HG03095 (cell line): Measurements from ENCODE around the gene ADGRF5.

Source experiments
- ATAC-seq: cut with Tn5 transposase; IDR thresholded peaks from one replicate; pipeline ENCODE4 v1.9.1; 2021; ENCODE audit warnings: moderate library complexity; ENCODE audit not compliant: unreplicated experiment

ADGRF5 gene, protein sequence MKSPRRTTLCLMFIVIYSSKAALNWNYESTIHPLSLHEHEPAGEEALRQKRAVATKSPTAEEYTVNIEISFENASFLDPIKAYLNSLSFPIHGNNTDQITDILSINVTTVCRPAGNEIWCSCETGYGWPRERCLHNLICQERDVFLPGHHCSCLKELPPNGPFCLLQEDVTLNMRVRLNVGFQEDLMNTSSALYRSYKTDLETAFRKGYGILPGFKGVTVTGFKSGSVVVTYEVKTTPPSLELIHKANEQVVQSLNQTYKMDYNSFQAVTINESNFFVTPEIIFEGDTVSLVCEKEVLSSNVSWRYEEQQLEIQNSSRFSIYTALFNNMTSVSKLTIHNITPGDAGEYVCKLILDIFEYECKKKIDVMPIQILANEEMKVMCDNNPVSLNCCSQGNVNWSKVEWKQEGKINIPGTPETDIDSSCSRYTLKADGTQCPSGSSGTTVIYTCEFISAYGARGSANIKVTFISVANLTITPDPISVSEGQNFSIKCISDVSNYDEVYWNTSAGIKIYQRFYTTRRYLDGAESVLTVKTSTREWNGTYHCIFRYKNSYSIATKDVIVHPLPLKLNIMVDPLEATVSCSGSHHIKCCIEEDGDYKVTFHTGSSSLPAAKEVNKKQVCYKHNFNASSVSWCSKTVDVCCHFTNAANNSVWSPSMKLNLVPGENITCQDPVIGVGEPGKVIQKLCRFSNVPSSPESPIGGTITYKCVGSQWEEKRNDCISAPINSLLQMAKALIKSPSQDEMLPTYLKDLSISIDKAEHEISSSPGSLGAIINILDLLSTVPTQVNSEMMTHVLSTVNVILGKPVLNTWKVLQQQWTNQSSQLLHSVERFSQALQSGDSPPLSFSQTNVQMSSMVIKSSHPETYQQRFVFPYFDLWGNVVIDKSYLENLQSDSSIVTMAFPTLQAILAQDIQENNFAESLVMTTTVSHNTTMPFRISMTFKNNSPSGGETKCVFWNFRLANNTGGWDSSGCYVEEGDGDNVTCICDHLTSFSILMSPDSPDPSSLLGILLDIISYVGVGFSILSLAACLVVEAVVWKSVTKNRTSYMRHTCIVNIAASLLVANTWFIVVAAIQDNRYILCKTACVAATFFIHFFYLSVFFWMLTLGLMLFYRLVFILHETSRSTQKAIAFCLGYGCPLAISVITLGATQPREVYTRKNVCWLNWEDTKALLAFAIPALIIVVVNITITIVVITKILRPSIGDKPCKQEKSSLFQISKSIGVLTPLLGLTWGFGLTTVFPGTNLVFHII (N-terminal part only)

DNA sequence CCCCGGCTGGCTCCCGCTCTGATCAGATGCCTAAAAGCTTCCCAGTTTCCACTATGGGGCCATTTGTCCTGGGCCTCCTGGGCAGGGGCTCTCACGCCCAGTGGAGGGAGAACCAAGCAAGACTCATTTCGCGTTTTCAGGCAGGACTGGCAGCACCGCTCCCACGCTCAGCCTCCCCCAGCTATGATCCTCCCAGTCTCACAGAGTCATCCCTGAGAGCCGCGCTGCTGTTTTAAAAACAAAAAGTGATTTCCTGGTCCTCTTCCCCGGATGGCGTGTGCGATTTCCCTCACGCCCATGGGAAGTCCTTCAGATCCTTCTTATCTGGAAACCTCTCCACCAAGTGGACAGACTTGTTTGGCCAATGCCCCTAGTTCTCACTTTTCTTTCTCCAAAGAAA, at the start of gene ADGRF5:
Gene ADGRF5 (minus strand): TSS at position 208 of the 400 bp plus-strand sequence. CDS start 15,176 bp downstream, outside the sequence.
- ATAC-seq = no peak

DNA sequence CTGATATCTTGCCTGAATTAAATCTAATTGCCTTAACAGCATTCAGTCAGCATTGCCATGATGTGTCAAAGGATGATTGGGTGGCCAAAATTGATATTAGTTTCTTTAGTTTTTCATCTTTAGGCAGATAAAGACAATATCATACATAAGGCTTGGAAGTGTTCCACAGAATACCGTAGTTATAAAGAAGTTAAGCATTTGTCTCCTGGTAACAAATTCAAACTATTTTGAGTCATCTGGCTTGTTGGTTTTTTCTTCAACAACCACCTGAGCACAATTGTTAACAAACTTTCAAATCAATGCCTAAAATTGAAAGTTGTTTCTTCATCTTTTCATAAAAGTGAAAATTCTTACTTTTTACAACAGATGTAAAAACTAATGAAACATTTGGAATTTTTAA, 47.5 kb upstream of the ADGRF5 start:
- ATAC-seq = no peak

DNA sequence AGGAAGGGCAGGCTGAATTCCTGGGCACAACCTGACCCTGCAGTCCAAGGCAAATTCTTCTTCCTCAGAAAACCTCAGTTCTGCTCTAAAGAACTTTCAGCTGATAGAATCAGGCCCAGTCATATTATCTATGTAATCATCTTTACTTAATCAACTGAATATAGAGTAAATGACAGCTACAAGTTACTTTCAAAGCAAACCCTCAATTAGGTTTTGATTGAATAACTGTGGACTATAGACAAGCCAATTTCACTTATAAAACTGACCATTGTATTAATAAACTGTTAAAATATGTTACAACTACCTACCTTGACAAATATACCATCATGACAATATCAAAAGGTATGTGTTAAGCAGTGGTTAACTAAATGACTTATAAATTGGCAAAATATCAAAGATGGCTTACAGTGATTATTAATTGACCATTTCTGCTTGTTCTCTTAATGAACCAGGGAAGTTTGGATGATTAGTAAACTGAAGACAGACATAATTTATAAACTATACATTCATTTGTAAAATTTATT, 46.1 kb upstream of the ADGRF5 start:
- ATAC-seq = no peak

DNA sequence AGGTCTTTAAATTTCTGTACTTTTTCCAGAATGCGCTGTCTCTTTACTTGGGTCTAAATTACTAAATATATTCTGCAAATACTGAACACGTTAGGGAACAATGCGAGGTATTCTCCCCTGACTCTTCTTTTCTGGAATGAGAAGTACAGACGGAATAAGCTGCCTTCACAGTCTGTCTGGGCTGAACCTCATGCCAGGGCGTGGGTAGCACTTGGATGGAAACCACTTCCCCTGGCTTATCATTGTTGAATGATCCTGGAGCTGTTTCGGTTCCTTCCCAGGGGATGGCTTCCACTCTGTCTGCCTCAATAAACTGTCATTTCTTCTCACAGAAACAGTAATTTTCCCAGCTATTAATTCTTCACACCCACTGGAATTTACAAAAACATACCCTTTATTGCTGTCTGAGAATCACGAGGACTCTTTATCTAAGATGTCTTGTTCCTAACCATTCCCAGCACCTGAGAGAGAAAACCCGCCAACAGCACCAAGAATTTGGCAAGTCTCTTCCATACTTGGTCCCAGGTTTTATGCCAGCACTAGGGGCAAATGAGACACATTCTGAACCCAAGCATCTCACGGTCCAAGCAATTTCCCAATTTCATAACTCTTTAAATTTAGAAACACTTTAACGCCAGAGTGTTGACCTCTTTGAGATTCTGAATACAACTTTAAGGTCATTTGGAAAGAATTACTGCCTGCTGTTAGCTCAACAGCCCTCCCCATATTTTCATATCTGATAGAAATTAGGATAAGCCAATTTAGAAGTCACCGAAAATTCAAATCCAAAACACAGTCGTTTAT, 43.2 kb upstream of the ADGRF5 start:
- ATAC-seq = no peak

DNA sequence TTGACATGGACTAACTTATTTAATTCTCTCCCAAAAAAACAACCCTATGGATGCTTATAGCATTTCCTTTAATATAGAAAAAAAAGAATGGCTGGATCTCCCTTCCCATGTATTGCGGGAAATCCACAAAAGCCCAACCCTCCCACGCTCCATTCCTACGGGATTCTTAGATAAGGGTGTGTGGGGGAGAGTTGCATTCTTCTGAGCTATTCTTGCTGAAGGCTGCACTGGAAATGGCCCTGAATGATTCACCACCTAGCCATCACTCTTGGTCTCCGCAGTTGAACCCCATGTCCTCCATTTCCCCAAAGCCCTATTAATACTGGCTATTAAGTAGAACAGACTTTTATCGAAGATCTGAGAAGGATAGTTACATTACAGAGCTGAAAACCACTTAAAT, 41.9 kb upstream of the ADGRF5 start:
- ATAC-seq = no peak

DNA sequence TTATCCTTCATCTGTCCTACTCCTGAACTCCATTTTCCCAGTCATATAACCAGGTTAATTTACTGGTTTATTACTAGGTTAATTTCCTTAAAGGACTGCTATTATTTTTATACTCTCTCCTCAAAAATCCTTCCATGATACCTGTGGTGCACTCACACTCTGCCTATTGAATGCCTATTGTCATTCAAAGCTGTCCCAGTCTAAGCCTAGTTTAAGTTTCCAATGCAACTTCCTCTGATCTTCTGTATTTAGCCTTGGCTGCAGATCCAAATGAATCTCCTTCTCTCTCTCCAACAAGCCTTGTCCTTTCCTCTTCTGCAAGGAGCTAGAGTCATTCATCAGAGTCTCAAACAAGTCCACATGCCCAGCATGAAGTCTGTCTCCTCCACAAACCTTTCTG, 41.3 kb upstream of the ADGRF5 start:
- ATAC-seq = no peak

DNA sequence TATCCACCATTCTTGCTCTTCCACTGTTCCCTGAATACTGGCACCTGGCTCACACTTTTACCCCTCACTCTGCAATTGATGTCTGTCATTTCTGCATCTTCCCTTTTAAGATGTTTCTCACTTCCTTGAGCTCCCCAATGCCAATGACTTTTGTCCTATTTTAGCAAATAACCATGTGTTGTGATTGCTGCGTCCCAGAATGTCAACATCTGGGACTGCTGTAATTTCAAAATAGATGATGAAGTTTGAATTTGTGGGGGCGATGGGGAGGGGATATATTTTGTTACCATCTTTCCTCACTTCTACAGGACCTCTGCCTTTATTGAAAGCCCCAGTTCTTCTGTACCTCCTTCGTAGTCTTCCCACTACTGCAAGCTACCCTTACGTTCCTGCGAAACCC, 40.0 kb upstream of the ADGRF5 start:
- ATAC-seq = no peak

DNA sequence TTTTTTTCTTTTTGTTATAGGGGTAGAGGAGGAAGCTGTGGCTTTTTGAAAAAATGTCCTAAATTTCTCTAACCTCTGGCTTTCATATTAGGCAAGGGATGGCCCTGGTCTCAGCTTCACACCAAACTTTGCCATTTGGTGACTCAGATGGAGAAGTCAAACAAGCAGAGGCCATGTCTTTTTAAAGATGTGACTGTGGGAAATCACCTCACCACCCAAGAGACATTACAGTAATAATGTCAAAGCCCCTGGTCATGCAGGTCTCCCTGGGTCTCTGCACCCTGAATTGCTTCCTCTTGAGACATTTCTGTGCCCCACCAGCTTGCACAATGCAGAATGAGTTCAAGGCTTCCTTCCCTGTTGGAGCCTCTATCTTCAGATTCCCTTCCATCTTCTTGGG, 39.5 kb upstream of the ADGRF5 start:
- ATAC-seq = no peak

DNA sequence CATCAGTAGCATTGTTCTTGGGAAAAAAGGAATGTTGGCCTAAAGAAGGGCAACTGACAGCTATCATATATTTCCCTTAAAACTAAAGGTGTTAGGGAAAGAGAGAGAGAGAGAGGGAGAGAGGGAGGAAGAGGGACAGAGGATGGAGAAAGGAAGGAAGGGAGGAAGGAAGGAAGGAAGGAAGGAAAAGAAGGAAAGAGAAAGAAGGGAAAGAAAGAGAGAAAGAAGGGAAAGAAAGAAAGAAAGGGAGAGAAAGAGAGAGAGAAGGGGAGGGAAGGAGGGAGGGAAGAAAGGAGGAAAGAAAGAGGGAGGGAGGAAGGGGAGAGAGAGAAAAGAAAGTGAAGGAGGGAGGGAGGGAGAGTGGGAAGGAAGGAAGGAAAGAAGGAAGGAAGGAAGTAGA, 37.7 kb upstream of the ADGRF5 start:
- no peak for ATAC-seq

DNA sequence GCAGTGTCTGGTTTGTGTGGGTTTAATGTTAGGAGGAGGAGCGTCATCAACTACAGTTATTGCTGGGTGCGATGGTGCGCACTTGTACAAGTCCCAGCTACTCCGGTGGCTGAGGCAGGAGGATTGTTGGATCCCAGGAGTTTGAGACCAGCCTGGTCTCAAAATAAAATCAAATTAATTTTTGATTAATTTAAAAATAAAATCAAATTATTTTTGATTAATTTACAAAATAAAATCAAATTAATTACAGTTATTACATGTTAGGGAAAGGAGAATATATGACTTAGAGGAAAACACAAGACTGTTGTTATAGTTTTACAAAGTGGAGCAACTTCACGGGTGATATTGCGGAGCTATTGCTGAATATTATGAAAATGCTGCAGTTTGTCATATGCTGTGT, 34.7 kb upstream of the ADGRF5 start:
- no peak for ATAC-seq

DNA sequence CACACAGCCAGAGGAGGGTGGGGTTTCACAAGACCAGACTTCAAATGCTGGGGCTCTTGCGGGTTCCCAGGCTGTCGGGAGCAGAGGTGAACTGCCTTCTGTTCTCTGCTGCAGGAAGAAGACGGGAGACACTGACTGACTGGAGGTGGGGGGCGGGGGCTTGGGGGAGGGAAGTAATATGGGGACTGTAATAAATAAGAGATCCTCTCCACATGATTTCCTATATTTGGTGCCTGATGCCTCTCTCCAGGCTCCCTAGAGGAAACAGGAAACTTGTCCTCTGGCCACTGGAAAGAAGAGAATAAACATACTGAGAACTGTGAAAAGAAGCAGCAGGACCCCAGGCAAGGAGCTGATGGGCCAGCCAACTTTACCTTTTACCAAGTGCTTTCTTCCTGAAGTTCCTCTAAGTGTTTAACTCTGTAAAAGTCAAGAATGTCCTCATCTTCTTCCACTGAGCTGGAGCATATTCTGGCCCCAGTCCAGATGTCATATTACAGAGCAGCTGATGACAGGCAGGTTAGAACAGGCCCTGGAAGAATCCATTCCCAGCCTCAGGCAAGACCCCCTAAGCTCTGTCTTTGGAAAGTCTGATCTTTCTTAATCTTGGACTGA, 33.2 kb upstream of the ADGRF5 start:
- ATAC-seq = no peak

DNA sequence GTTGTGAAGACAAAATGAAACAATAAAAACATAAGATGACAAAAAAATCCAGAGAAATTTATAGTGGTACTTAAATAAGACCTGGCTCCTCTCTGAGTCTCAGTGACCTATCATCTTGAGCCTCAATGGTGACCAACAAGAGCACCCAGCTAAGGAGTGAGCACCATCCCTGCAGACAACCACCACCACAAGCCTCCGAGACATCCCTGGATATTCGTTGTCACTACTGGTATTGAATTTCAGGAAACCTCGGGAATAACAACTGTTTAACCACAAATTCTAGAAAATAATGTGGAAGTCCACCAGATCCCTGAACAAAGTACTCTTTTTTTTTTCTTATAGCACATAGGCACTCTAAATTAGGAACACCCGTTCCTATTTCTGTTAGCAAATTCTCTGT, 32.2 kb upstream of the ADGRF5 start:
- no peak for ATAC-seq

DNA sequence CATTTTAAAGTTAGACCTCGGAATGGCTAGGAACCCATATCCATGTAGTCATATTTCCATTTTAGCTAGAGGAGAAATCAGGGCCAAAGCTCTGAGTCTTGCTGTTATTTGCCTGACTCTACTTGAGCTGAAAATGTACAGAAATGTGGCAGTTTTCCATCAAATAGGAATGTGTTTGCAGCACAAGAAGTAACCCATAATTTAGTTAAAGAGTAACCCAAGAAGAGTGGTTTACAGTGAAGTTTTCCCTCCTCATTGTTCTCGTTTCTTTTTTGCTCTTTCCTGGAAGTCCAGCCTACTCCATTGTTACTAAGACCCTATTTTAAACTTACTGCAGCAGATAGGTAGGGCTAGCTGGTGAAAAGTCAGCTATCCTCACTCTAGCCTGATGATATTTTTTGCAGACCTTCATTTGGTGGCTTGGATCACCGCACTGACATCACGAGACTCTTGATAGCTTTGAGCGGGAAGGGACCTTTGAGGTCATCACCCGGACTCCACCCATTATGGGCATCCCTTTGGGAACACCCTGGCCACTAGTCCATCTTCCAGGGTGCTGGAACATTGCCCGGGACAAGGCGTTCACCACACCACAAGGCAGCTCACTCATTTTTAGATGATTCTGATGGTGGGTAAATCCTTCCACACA, 28.0 kb upstream of the ADGRF5 start:
- ATAC-seq = no peak

DNA sequence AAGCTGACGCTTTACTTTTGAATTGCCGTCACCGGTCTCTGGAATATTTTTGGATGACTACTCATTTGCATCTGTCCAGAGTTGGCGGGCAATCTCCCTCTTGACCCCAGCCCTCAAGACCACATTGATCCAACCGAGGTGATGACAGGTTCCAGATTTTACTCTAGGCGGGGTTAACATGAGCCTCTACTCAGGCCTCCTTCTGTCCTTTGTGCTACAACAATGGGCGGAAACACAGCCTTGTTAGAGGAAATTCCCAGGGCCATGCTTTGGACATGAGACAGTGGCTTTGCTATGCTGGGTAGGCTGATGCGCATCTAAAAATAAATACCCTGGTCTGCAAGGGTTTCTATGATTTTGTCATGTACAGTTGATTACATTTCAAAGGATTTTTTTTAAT, 27.0 kb upstream of the ADGRF5 start:
- no peak for ATAC-seq

DNA sequence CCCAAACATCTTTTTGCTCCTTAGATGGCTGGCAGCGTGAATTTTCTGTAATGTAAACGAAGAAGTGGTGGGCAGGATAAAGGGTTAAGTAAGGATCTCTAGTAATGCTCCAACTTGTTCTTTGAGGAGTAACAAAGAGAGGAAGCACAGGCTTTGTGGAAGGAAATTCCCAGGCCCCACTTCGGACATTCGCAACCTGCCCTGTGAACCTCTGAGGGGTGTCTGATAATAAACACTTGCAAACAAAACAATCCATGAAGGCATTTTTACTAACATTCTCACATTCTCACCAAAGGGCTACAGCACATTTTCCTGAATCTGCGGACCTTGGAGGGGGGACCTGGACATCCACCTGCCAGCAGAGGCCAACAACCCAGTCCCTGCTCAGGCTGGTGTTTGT, 25.8 kb upstream of the ADGRF5 start:
- ATAC-seq = no peak

DNA sequence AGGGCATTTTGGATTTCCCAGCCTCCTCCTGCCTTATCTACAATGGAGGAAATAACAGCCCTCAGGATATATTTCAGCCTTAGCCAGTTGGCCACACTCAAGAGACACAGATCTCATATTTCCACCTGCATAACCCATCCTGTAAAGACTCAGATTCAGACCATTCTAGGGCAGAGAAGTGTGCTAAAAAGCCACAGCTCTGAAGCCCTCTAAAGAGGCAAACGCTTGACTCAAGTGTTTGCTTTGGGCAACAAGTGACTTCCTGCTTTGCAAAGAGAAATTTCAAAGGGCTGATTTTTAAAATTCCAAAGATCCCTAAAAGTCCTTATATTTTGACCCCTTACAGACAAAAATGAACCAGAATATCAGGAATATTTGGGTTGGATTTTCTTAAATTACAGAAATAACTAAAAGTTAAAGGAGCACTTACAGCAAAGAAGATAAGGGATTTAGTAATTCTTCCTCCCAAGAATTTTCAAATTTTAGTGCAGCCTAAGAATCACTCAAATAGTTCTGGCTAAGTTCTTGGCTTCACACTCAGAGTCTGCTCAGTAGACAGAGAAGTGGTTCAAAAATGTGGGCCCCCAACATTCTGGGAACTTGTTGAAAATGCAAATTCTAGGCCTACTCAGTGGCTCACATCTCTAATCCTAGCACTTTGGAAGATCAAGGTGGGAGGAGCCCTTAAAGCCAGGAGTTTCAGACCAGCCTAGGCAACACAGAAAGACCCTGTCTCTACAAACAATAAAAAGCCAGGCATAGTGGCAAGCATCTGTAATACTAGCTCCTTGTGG, 18.9 kb upstream of the ADGRF5 start:
- ATAC-seq = no peak

DNA sequence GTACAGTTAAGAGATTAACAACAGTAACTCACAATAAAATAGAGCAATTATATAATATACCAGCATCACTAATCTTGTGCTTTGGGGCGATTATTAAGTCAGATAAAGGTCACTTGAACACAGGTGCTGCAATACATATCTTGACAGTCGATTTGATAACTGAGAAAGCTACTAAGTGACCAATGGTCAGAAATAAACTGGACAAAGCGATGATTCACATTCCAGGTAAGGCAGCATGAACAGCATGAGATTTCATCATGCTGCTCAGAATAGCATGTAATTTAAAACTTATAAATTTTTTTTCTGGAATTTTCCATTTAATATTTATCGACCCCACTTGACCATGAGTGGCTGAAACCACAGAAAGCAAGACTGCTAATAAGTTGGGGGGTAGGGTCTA, 15.9 kb upstream of the ADGRF5 start:
- ATAC-seq = no peak

DNA sequence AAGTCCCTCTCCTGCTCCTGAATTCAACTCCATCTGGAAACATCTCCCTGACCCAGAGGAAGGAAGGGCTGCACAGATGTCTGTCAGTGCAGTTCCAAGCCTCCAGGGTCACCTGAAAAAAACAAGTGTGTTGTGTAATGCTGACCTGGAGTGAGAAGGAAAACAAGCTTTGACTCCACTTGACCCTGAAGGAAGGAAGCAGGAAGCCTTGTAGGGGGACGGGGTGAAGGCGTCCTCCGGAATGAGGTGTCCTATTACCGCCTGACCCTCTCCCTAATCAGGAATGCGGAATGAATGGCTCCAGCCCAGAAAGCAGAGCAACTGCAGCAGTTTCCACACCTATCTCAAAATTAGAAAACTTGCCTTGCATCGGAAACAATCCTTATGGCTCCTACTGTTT, 13.9 kb upstream of the ADGRF5 start:
- ATAC-seq = no peak

DNA sequence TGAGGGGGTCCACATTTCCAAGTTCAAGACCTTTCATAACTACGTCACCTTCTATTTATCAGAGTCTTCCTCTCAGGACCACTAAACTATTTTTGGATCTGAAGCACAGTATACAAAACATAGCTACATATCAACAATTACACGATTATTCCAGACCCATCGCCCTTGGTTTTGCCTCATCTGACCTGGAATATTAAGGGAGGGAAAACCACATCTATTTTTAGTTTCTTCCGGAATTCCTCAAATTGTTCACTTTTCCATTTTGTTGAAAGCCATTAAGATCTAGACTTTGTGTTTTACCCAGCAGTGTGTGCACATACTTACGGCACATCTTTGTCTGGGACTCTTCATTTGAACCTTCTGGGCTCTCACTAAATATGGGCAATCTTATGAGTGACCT, 12.0 kb upstream of the ADGRF5 start:
- no peak for ATAC-seq
